Osteocyte (in vitro differentiated cells): ENCODE results near the gene SCARF2. TPM values are rescaled to one million over a fixed set of nuclear protein-coding genes. Genes with fewer than 3 reads are reported as not detected.

Source experiments
- DNase-seq: peaks from one replicate; pipeline ENCODE4 v3.0.0; 2021; ENCODE audit warnings: mixed read lengths; ENCODE audit not compliant: unreplicated experiment; ENCODE audit errors: extremely low spot score
- H3K27ac Mint-ChIP-seq: one replicate; pipeline ENCODE4 v1.8.0; 2021; ENCODE audit warnings: mild to moderate bottlenecking, mixed read lengths; ENCODE audit not compliant: unreplicated experiment
- H3K27me3 Mint-ChIP-seq: one replicate; pipeline ENCODE4 v1.8.0; 2021; ENCODE audit warnings: mixed read lengths; ENCODE audit not compliant: unreplicated experiment
- H3K36me3 Mint-ChIP-seq: one replicate; pipeline ENCODE4 v1.8.0; 2021; ENCODE audit warnings: mixed read lengths; ENCODE audit not compliant: unreplicated experiment
- H3K4me1 Mint-ChIP-seq: one replicate; pipeline ENCODE4 v1.8.0; 2021; ENCODE audit warnings: mixed read lengths; ENCODE audit not compliant: unreplicated experiment
- H3K4me3 Mint-ChIP-seq: one replicate; pipeline ENCODE4 v1.8.0; 2021; ENCODE audit warnings: mild to moderate bottlenecking, moderate library complexity, mixed read lengths; ENCODE audit not compliant: unreplicated experiment
- H3K9me3 Mint-ChIP-seq: one replicate; pipeline ENCODE4 v1.8.0; 2021; ENCODE audit warnings: mixed read lengths; ENCODE audit not compliant: unreplicated experiment
- CTCF ChIP-seq: fragments of 200-600 bp; sonication (generic); IDR thresholded peaks from 2 replicates; pipeline ENCODE4 v1.5.0; 2021; ENCODE audit warnings: antibody characterized with exemption, mild to moderate bottlenecking, moderate library complexity
- total RNA-seq: library from RNA; stranded (reverse); gene quantifications from 2 replicates; pipeline ENCODE4 v1.2.1, GENCODE V29; 2021

SCARF2 gene
- total RNA-seq, 1 donor from 2014 or later, result 50.8 TPM

DNA sequence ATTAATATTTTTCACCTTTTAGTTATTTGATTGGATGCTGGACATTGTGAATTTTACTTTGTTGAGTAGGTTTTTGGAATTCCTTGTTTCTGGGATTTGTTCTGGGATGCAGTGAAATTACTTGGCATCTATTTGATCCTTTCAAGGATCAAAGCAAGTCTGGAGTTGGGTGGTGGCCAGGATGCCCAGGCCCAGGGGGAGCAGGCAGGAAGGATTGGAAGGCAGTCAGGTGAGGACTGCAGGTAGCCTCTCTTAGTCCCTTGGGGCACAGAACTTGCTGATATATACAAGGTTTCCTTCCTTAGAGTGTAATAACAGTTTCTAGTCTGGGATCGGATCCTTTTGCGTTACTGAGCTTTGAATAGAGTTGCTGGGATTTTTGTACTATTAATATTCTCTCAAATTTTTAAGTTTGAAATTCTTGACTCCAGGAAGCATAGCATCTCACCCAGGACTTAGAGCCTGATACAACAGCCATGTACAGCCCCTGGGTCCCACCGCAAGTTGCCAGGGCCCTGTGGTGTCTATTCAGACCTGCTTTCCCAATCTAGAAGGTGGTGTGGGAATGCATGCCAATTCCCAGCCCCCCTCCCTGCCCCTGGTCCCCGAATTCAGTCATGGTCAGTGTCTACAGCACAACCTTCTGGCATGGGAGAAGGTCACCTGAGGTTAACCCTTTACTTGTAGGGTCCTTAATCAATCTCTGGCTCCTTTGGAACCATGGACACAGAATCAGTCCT lies 37.6 kb downstream of the SCARF2 start:
- Mint-ChIP-seq H3K36me3 (peaks cover 15% of the 10 kb centered on the region), H3K27ac (no peak overlapping the region), H3K4me3 (no peak overlapping the region), H3K9me3 (no peaks in the 10 kb centered on the region), H3K4me1 (peaks cover 24% of the 10 kb centered on the region), H3K27me3 (no peaks in the 10 kb centered on the region)
- no peak for TF ChIP-seq CTCF
- no peak for DNase-seq

DNA sequence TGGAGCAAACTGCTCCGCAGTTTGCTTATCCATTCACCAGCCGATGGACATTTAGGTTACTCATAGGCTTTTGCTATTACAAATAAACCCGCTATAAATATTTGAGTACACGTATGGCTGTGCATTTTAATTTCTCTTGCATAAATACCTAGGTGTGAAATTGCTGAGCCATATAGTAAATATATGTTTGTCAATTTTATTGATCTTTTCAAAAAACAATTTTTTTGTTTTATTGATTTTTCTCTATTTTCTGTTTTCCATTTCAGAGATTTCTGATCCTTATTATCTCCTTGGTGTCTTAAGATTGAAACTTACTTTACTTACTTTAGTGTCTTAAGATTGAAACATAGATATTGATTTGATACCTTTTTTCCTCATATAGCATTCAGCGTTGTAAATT lies 39.2 kb downstream of the SCARF2 start:
- no peak for DNase-seq
- Mint-ChIP-seq H3K36me3 (peaks cover 10% of the 10 kb centered on the region), H3K4me3 (no peak overlapping the region), H3K27ac (no peak overlapping the region), H3K27me3 (no peaks in the 10 kb centered on the region), H3K9me3 (no peaks in the 10 kb centered on the region), H3K4me1 (peaks cover 36% of the 10 kb centered on the region)
- no peak for TF ChIP-seq CTCF

GRCh38 chr22:20397498-20397897 lies 40.1 kb downstream of the SCARF2 start:
- no peak overlapping the region for H3K27ac Mint-ChIP-seq
- H3K36me3 Mint-ChIP-seq, result peaks cover 5% of the 10 kb centered on the region
- H3K4me3 Mint-ChIP-seq, result no peak overlapping the region
- H3K9me3 Mint-ChIP-seq, result no peaks in the 10 kb centered on the region
- no peak for DNase-seq
- no peaks in the 10 kb centered on the region for H3K27me3 Mint-ChIP-seq
- H3K4me1 Mint-ChIP-seq, result peaks cover 36% of the 10 kb centered on the region
- TF ChIP-seq CTCF, result no peak

- no peak for DNase-seq
- H3K27ac Mint-ChIP-seq, result peak overlapping the region; percentile 16
- H3K27me3 Mint-ChIP-seq, result no peaks in the 10 kb centered on the region
- peaks cover 36% of the 10 kb centered on the region for H3K4me1 Mint-ChIP-seq
- no peak for TF ChIP-seq CTCF
- H3K36me3 Mint-ChIP-seq, result peaks cover 5% of the 10 kb centered on the region
- no peak overlapping the region for H3K4me3 Mint-ChIP-seq
- H3K9me3 Mint-ChIP-seq, result no peaks in the 10 kb centered on the region
Measured at GRCh38 chr22:20396639-20397038, 41.0 kb downstream of the SCARF2 start.

- no peak for TF ChIP-seq CTCF
- no peak for DNase-seq
- H3K27ac Mint-ChIP-seq, result no peak overlapping the region
- H3K36me3 Mint-ChIP-seq, result peaks cover 5% of the 10 kb centered on the region
- no peaks in the 10 kb centered on the region for H3K27me3 Mint-ChIP-seq
- peak overlapping the region; percentile 87 for H3K4me3 Mint-ChIP-seq
- peaks cover 36% of the 10 kb centered on the region for H3K4me1 Mint-ChIP-seq
- no peaks in the 10 kb centered on the region for H3K9me3 Mint-ChIP-seq
Measured at GRCh38 chr22:20395907-20396287, 41.7 kb downstream of the SCARF2 start.
